Measurements from ENCODE around the gene TRIM65.

DNA sequence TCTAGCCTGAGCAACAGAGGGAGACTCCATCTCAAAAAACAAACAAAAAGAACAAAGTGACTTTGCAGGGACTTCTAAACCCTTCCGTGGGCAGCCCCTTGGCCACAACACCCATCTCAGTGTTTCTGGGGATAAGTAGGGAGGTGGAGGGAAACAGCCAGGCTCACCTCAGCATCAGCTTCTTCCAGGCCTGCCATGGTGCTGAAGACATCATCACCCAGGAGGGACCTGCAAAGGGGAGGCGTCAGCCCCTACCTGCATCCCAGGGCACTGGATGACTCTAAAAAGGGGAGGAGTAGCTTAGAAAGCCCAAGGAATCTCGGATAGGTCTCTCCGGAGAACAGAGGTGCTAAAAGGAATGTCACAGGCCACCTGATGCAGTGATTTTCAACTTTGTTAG, 34.3 kb upstream of the TRIM65 start:
- no peak for TF ChIP-seq ELF4 (IDR thresholded peaks at IDR 0.05)
- TF ChIP-seq FOXM1 (IDR thresholded peaks at IDR 0.05; ENCODE audit: borderline replicate concordance), result no peak
